A673 (cell line): Measurements from ENCODE around the gene CRACDL. TPM values are rescaled to one million over a fixed set of nuclear protein-coding genes. Genes with fewer than 3 reads are reported as not detected.

Experiments
- BruUV-seq: library from RNA; stranded (reverse); fragments of 400-500 nt; replicated peaks from 2 replicates; lab custom pipeline; 2021; lab: Mats Ljungman, UMichigan
- CTCF ChIA-PET: fragments of 300-600 bp; sonication (Branson Sonifier 250); formaldehyde crosslinking; loops from one replicate; lab custom pipeline; 2022; ENCODE audit warnings: antibody characterized with exemption; lab: Charles Lee
- POLR2A ChIA-PET: fragments of 300-600 bp; sonication (Branson Sonifier 250); formaldehyde crosslinking; loops from one replicate; lab custom pipeline; 2022; ENCODE audit warnings: antibody characterized with exemption; ENCODE audit not compliant: low non-redundant PET; lab: Charles Lee
- DNase-seq: peaks from one replicate; pipeline ENCODE4 v3.0.0-alpha.2; 2015; ENCODE audit warnings: low spot score
- H3K27ac ChIP-seq: fragments of 200-600 bp; sonication (generic); 2 replicates; pipeline ENCODE4 v1.5.1; 2016; ENCODE audit warnings: mixed run types, low read depth, mild to moderate bottlenecking, mixed read lengths, antibody characterized with exemption, low read length; ENCODE audit not compliant: poor library complexity, severe bottlenecking
- H3K27me3 ChIP-seq: fragments of 200-600 bp; sonication (generic); replicated peaks from 2 replicates; pipeline ENCODE4 v1.6.1; 2017; ENCODE audit warnings: mixed run types, low read depth, mild to moderate bottlenecking, mixed read lengths, antibody characterized with exemption, low read length; ENCODE audit not compliant: insufficient read depth, poor library complexity
- H3K36me3 ChIP-seq: fragments of 200-600 bp; sonication (generic); 2 replicates; pipeline ENCODE4 v1.6.1; 2016; ENCODE audit warnings: mixed run types, mild to moderate bottlenecking, mixed read lengths, antibody characterized with exemption, low read length; ENCODE audit not compliant: insufficient read depth, poor library complexity, severe bottlenecking
- H3K4me1 ChIP-seq: fragments of 200-600 bp; sonication (generic); 2 replicates; pipeline ENCODE4 v1.6.1; 2017; ENCODE audit warnings: mixed run types, mild to moderate bottlenecking, mixed read lengths, antibody characterized with exemption, low read length; ENCODE audit not compliant: insufficient read depth, poor library complexity, severe bottlenecking
- H3K4me3 ChIP-seq: fragments of 200-600 bp; sonication (generic); 2 replicates; pipeline ENCODE4 v1.5.1; 2016; ENCODE audit warnings: low read depth, mixed run types, mild to moderate bottlenecking, mixed read lengths, low read length; ENCODE audit not compliant: poor library complexity, severe bottlenecking
- H3K9me3 ChIP-seq: fragments of 200-600 bp; sonication (generic); 2 replicates; pipeline ENCODE4 v1.6.1; 2016; ENCODE audit warnings: mixed run types, low read depth, mild to moderate bottlenecking, mixed read lengths, antibody characterized with exemption, low read length; ENCODE audit not compliant: poor library complexity, severe bottlenecking
- EZH2 ChIP-seq: fragments of 200-600 bp; sonication (generic); IDR thresholded peaks from 2 replicates; pipeline ENCODE4 v1.6.1; 2017; ENCODE audit warnings: borderline replicate concordance, low read depth, mild to moderate bottlenecking, mixed read lengths, antibody characterized with exemption, low read length; ENCODE audit not compliant: poor library complexity, severe bottlenecking
- intact Hi-C: fragments of 100-400 bp; cut with micrococcal nuclease; formaldehyde crosslinking; loops from one replicate; pipeline ENCODE4 v1.10.0; 2022; ENCODE audit not compliant: unreplicated experiment
- total RNA-seq: library from RNA; stranded (reverse); gene quantifications from 2 replicates; pipeline ENCODE4 v1.2.3, GENCODE V29; 2021
- TF ChIP-seq, protein P1 (sequence below): fragments of 300-800, 200-600 bp; sonication (generic); conservative IDR thresholded peaks from 2 replicates; pipeline ENCODE4 v1.5.1; 2017; ENCODE audit warnings: low read depth, mild to moderate bottlenecking, antibody characterized with exemption, low read length, moderate library complexity, mixed read lengths

CRACDL gene
- total RNA-seq, 1 experiment from 2014 or later, result not detected

DNA sequence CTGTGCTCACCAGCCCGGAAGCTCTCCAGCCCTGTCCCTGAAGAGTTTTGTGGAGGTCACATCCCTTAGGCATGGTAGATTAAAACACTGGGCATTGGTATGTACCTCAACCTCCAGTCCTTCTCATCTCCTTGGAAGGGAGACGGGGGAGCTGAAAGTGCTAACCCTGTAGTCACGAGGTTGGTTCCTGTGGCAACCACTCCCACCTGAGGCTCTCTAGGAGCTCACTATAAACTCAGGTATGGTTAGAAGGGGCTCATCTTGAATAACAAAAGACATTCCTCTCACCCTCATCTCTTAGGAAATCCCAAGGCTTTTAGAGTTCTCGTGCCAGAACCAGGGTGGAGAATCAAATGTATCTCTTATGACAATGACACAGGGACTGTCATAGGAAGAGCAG lies 162.1 kb downstream of the CRACDL start:
- no peak overlapping the region for H3K4me3 ChIP-seq
- H3K4me1 ChIP-seq, result no peaks in the 10 kb centered on the region
- TF ChIP-seq EZH2, result no peak
- TF ChIP-seq, protein P1, sequence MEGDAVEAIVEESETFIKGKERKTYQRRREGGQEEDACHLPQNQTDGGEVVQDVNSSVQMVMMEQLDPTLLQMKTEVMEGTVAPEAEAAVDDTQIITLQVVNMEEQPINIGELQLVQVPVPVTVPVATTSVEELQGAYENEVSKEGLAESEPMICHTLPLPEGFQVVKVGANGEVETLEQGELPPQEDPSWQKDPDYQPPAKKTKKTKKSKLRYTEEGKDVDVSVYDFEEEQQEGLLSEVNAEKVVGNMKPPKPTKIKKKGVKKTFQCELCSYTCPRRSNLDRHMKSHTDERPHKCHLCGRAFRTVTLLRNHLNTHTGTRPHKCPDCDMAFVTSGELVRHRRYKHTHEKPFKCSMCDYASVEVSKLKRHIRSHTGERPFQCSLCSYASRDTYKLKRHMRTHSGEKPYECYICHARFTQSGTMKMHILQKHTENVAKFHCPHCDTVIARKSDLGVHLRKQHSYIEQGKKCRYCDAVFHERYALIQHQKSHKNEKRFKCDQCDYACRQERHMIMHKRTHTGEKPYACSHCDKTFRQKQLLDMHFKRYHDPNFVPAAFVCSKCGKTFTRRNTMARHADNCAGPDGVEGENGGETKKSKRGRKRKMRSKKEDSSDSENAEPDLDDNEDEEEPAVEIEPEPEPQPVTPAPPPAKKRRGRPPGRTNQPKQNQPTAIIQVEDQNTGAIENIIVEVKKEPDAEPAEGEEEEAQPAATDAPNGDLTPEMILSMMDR, result no peak
- BruUV-seq, result no TSS peak
- H3K27ac ChIP-seq, result no peak overlapping the region
- DNase-seq, result no peak
- intact Hi-C loops, result no loop called here
- H3K36me3 ChIP-seq, result no peaks in the 10 kb centered on the region
- POLR2A ChIA-PET, result no interaction called here
- no peaks in the 10 kb centered on the region for H3K9me3 ChIP-seq
- CTCF ChIA-PET, result no interaction called here
- peaks cover 4% of the 10 kb centered on the region for H3K27me3 ChIP-seq

DNA sequence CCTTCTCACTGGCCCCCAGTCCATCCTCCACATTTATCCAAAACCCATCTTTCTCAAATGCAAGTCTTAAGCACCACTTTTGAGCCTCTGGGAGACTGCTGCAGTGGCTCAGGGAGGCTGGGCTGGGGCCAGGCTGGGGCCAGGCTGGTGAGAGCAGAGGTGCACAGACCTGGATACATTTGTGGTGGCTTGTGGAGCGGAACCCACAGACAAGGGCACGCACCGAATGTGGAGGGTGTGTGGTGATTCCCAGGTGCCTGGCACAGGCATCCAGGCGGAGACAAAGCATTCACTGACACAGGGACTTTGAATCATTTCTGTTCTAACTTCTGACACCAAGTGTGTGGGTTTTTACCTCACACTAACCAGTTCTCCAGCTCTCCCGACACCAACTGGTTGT lies 162.9 kb downstream of the CRACDL start:
- no peaks in the 10 kb centered on the region for H3K4me1 ChIP-seq
- POLR2A ChIA-PET, result no interaction called here
- H3K9me3 ChIP-seq, result no peaks in the 10 kb centered on the region
- BruUV-seq, result no TSS peak
- no peaks in the 10 kb centered on the region for H3K36me3 ChIP-seq
- CTCF ChIA-PET, result no interaction called here
- no peak for DNase-seq
- intact Hi-C loops, result no loop called here
- no peak overlapping the region for H3K27ac ChIP-seq
- H3K27me3 ChIP-seq, result peaks cover 4% of the 10 kb centered on the region
- TF ChIP-seq, protein P1, result no peak
- TF ChIP-seq EZH2, result no peak
- no peak overlapping the region for H3K4me3 ChIP-seq

DNA sequence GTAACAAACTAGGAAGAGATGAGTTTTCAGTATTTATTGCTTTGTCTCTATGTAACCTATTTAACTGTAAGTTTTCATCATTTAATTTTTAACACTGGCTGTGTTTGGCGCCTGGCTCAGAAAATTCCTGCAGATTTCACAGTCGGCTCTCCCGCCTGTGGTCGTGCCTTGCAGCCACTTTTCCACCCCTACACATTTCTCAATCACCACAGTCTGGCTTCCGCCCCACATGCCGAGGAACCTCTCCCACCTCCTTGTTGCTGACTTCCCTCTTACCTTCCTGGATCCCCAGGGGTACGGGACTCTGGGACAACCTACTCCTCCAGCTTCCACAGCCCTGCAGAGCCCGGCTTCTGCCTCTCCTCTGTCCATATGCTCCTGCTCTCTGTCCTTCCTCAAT lies 163.5 kb downstream of the CRACDL start:
- Histone ChIP-seq H3K27me3 (peaks cover 4% of the 10 kb centered on the region), H3K27ac (no peak overlapping the region), H3K9me3 (no peaks in the 10 kb centered on the region), H3K36me3 (no peaks in the 10 kb centered on the region), H3K4me1 (no peaks in the 10 kb centered on the region), H3K4me3 (no peak overlapping the region)
- no peak for DNase-seq
- intact Hi-C loops, result no loop called here
- CTCF ChIA-PET, result no interaction called here
- POLR2A ChIA-PET, result no interaction called here
- BruUV-seq, result no TSS peak
- TF ChIP-seq, protein P1, result no peak
- no peak for TF ChIP-seq EZH2
